Keratinocyte (primary cell): ENCODE data around the gene BLNK. TPM values are rescaled to one million over a fixed set of nuclear protein-coding genes. Genes with fewer than 3 reads are reported as not detected.

Experiments used
- DNase-seq: peaks from one replicate; pipeline ENCODE4 v3.0.0-alpha.2; 2011; ENCODE audit warnings: low read depth, missing footprints, low spot score
- FAIRE-seq: peaks from 2 replicates; lab custom pipeline; 2011; peaks lifted over from hg19 to GRCh38; lab: Jason Lieb, UNC
- H2AFZ ChIP-seq: 2 replicates; pipeline ENCODE4 v1.6.0; 2012; ENCODE audit warnings: low read length, control low read depth, inconsistent platforms; ENCODE audit not compliant: control insufficient read depth
- H3K27ac ChIP-seq: 2 replicates; pipeline ENCODE4 v1.5.1; 2011; ENCODE audit warnings: low read length; ENCODE audit not compliant: control insufficient read depth, insufficient read depth
- H3K27me3 ChIP-seq: 3 replicates; pipeline ENCODE4 v1.6.0; 2011; ENCODE audit warnings: low read length; ENCODE audit not compliant: control insufficient read depth, insufficient read depth; ENCODE audit errors: extremely low read depth
- H3K36me3 ChIP-seq, 2 experiments: 2 replicates in 1 of 2; 3 replicates in 1 of 2; pipeline ENCODE4 v1.5.1; 2011; ENCODE audit warnings: low read length in 2 of 2, mild to moderate bottlenecking in 1 of 2; ENCODE audit not compliant: control insufficient read depth in 2 of 2, insufficient read depth in 2 of 2; ENCODE audit errors: extremely low read depth in 1 of 2
- H3K4me1 ChIP-seq: 3 replicates; pipeline ENCODE4 v1.5.1; 2011; ENCODE audit warnings: low read length; ENCODE audit not compliant: control insufficient read depth, insufficient read depth; ENCODE audit errors: extremely low read depth
- H3K4me2 ChIP-seq: 3 replicates; pipeline ENCODE4 v1.6.0; 2011; ENCODE audit warnings: low read depth, low read length; ENCODE audit not compliant: control insufficient read depth, insufficient read depth; ENCODE audit errors: extremely low read depth
- H3K4me3 ChIP-seq, 3 experiments: fragments of 200-600 bp in 1 of 3; sonication (generic) in 1 of 3; 2 replicates in 2 of 3; 3 replicates in 1 of 3; pipeline ENCODE4 v1.5.1; 2011 to 2016; ENCODE audit warnings: low read length in 3 of 3, mild to moderate bottlenecking in 3 of 3, control low read depth in 2 of 3, inconsistent platforms in 1 of 3, low read depth in 1 of 3, mixed read lengths in 1 of 3, mixed run types in 1 of 3, moderate library complexity in 1 of 3; ENCODE audit not compliant: control insufficient read depth in 2 of 3, insufficient read depth in 2 of 3; ENCODE audit errors: extremely low read depth in 1 of 3
- H3K79me2 ChIP-seq: 2 replicates; pipeline ENCODE4 v1.6.0; 2012; ENCODE audit warnings: low read length; ENCODE audit not compliant: control insufficient read depth, insufficient read depth
- H3K9ac ChIP-seq: 3 replicates; pipeline ENCODE4 v1.6.0; 2011; ENCODE audit warnings: low read length; ENCODE audit not compliant: control insufficient read depth, insufficient read depth; ENCODE audit errors: extremely low read depth
- H3K9me1 ChIP-seq: 3 replicates; pipeline ENCODE4 v1.6.0; 2011; ENCODE audit warnings: low read length; ENCODE audit not compliant: control insufficient read depth, insufficient read depth; ENCODE audit errors: extremely low read depth
- H3K9me3 ChIP-seq: 2 replicates; pipeline ENCODE4 v1.5.1; 2012; ENCODE audit warnings: low read depth, low read length; ENCODE audit not compliant: control insufficient read depth
- H4K20me1 ChIP-seq: 3 replicates; pipeline ENCODE4 v1.6.0; 2011; ENCODE audit warnings: low read length; ENCODE audit not compliant: control insufficient read depth, insufficient read depth; ENCODE audit errors: extremely low read depth
- CTCF ChIP-seq, 3 experiments: IDR thresholded peaks in 1 of 3; conservative IDR thresholded peaks in 1 of 3; optimal IDR thresholded peaks in 1 of 3; 2 replicates in 2 of 3; 3 replicates in 1 of 3; pipeline versions ENCODE3 to v1.5.1; 2011; ENCODE audit warnings: low read length in 3 of 3, mild to moderate bottlenecking in 3 of 3, moderate library complexity in 2 of 3, control low read depth in 1 of 3, inconsistent platforms in 1 of 3; ENCODE audit not compliant: insufficient read depth in 2 of 3; ENCODE audit errors: extremely low read depth in 1 of 3
- EZH2 ChIP-seq: IDR thresholded peaks from one replicate; pipeline ENCODE4 v1.6.1; 2012; ENCODE audit warnings: inconsistent platforms, mild to moderate bottlenecking, low read length, moderate library complexity
- dilution Hi-C: fragments of 300-500 bp; cut with MboI; formaldehyde crosslinking; loops from one replicate; pipeline ENCODE4 v1.7.0; 2020; ENCODE audit warnings: low sequenced_read_pairs; ENCODE audit not compliant: extremely low pct_ligation_motif_present
- polyA plus RNA-seq, 5 experiments: library from polyadenylated mRNA; depleted of rRNA in 3 of 5; stranded (reverse) in 3 of 5; stranded (forward) in 1 of 5; unstranded in 1 of 5; fragments of >200 nt; gene quantifications; 1 replicate in 1 of 5; 2 replicates in 3 of 5; 3 replicates in 1 of 5; pipeline versions ENCODE4 v1.2.1 to v1.2.3, GENCODE V29; 2011 to 2012; ENCODE audit warnings: missing spikeins in 2 of 5, low read depth in 1 of 5, low replicate concordance in 1 of 5

BLNK gene
- polyA plus RNA-seq, 1 donor (not counting 4 experiments of a cell fraction or from before 2014, with no cell fraction given) = 2.2 TPM

- H3K27me3 ChIP-seq = no peaks in the 10 kb centered on the region
- no peak overlapping the region for H2AFZ ChIP-seq
- H3K36me3 ChIP-seq = no peaks in the 10 kb centered on the region
- H4K20me1 ChIP-seq = no peaks in the 10 kb centered on the region
- no peak overlapping the region for H3K9ac ChIP-seq
- FAIRE-seq (no peak), DNase-seq (no peak)
- H3K79me2 ChIP-seq = no peaks in the 10 kb centered on the region
- H3K4me3 ChIP-seq = no peak overlapping the region
- peaks cover 2% of the 10 kb centered on the region for H3K4me1 ChIP-seq
- no peak overlapping the region for H3K27ac ChIP-seq
- dilution Hi-C loops = no loop called here
- H3K9me3 ChIP-seq = no peaks in the 10 kb centered on the region
- TF ChIP-seq CTCF (optimal IDR thresholded peaks at IDR 0.05 in 1 of 3, IDR thresholded peaks at IDR 0.05 in 1 of 3, conservative IDR thresholded peaks at IDR 0.05 in 1 of 3; ENCODE audit: extremely low read depth in 1 of 3, insufficient read depth in 2 of 3, low read length in 3 of 3) = no peak
- no peaks in the 10 kb centered on the region for H3K9me1 ChIP-seq
- H3K4me2 ChIP-seq = no peak overlapping the region
Observed at GRCh38 chr10:96261930-96262329, 9.4 kb downstream of the BLNK start.

GRCh38 chr10:96261132-96261531 is 10.2 kb downstream of the BLNK start:
- no peak overlapping the region for H3K27ac ChIP-seq
- no peaks in the 10 kb centered on the region for H3K79me2 ChIP-seq
- dilution Hi-C loops = no loop called here
- H2AFZ ChIP-seq = no peak overlapping the region
- H3K4me3 ChIP-seq = no peak overlapping the region
- FAIRE-seq = no peak
- H3K9me1 ChIP-seq = no peaks in the 10 kb centered on the region
- H3K9me3 ChIP-seq = no peaks in the 10 kb centered on the region
- H3K9ac ChIP-seq = no peak overlapping the region
- no peaks in the 10 kb centered on the region for H3K36me3 ChIP-seq
- no peak overlapping the region for H3K4me2 ChIP-seq
- no peaks in the 10 kb centered on the region for H3K4me1 ChIP-seq
- TF ChIP-seq EZH2 = no peak
- no peak for TF ChIP-seq CTCF (optimal IDR thresholded peaks at IDR 0.05 in 1 of 3, IDR thresholded peaks at IDR 0.05 in 1 of 3, conservative IDR thresholded peaks at IDR 0.05 in 1 of 3; ENCODE audit: extremely low read depth in 1 of 3, insufficient read depth in 2 of 3, low read length in 3 of 3)
- no peaks in the 10 kb centered on the region for H4K20me1 ChIP-seq
- no peaks in the 10 kb centered on the region for H3K27me3 ChIP-seq
- no peak for DNase-seq
